Measurements from ENCODE around the gene MTRFR.

MTRFR gene

DNA sequence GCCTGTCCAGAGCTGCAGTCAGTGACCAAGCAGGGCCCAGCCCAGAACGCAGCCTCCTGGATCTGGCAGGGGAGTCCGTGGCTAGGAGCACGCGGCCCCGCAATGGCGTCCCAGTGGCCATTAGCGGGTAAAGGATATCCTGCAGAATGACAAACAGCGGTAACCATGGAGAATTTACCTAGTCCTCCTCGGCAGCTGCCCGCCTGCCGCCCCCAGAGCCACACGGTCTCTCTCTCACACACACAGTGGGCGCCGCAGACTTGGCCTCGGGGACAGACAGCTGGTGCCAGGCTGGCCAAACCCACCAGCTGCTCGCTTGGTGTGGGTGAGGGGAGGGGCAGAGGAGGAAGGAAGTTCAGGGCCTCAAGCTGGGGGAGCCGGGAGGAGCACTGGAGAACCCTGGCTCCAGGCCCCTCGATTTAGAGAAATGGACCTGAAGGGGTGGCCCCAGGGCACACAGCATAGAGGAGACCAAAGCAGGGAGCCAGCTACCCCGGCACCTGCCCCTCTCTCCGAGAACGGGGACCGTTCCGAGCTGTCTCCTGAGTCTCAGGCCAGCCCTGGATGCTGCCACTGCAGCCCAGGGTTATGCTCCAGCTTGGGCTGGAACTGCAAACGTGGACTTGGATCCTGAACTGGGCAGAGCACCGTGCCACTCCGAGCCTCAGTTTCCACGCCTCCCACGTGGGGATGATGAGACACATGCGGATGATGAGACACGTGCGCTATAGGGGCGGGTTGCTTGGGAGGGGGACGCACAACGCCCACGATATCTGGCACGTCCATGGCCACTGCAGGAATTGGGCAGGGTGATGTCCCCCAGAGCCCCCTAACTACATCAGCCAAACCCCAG is 35.0 kb downstream of the MTRFR start:
- no peak overlapping the region for H3K4me3 ChIP-seq (ENCODE audit: low read depth, low read length)
- peaks cover 23% of the 10 kb centered on the region for H3K36me3 ChIP-seq
- no peak for TF ChIP-seq CTCF (IDR thresholded peaks at IDR 0.05; ENCODE audit: low read depth, low read length)
- H3K27me3 ChIP-seq (ENCODE audit: insufficient read depth, low read depth, severe bottlenecking), result no peaks in the 10 kb centered on the region
- no peak for DNase-seq
- H3K9me3 ChIP-seq (ENCODE audit: severe bottlenecking), result no peaks in the 10 kb centered on the region
- peak overlapping the region; percentile 85 for H3K27ac ChIP-seq

DNA sequence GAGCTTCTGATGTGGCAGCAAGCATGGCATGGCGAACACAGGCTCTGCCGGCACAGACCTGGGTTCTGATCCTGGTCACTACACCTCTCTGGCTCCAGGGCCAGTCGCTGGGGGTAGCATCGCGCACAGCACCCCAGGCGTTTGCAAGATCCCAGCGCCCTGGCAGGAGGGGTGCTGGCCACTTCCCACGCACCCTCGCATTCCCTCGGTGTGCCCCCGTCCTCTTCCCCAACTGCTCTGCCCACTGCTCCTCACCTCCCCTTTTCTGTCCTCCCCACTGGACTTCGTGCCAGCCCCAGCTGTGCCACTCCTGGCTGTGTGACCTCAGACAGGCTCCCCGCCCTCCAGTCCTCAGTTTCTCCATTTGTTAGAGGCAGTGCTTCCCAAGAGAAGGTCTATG is 35.6 kb downstream of the MTRFR start:
- H3K9me3 ChIP-seq (ENCODE audit: severe bottlenecking), result no peaks in the 10 kb centered on the region
- no peaks in the 10 kb centered on the region for H3K27me3 ChIP-seq (ENCODE audit: insufficient read depth, low read depth, severe bottlenecking)
- no peak for TF ChIP-seq CTCF (IDR thresholded peaks at IDR 0.05; ENCODE audit: low read depth, low read length)
- H3K4me3 ChIP-seq (ENCODE audit: low read depth, low read length), result no peak overlapping the region
- H3K36me3 ChIP-seq, result peaks cover 16% of the 10 kb centered on the region
- no peak for DNase-seq
- H3K27ac ChIP-seq, result peak overlapping the region; percentile 85

DNA sequence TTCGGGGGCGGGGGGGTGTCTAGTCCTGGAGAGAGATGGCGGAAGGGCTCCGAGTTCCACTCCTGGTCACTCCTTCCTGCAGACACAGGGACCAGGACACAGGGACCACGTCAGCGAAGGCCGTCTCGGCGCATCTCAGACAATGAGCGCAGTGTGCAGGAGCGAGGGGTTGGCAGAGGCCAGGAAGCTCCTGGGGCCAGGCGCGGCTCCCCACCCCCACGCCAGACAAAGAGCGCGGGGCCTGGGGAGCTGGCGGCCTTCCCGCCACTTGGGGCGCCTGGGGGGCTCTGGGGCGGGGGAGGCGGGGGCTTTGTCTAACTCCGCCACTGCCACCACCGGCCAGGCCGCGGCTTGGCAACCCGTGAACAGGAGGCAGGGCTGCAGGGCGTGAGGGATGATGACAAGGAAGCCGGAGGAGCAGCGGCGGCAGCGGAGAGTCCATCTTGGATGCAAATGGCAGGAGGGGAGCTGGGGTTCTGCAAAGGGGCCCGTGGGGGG is 36.2 kb downstream of the MTRFR start:
- H3K27ac ChIP-seq, result peak overlapping the region; percentile 85
- TF ChIP-seq CTCF (IDR thresholded peaks at IDR 0.05; ENCODE audit: low read depth, low read length), result no peak
- peak; percentile 90 for DNase-seq
- H3K36me3 ChIP-seq, result peaks cover 13% of the 10 kb centered on the region
- H3K27me3 ChIP-seq (ENCODE audit: insufficient read depth, low read depth, severe bottlenecking), result no peaks in the 10 kb centered on the region
- no peaks in the 10 kb centered on the region for H3K9me3 ChIP-seq (ENCODE audit: severe bottlenecking)
- H3K4me3 ChIP-seq (ENCODE audit: low read depth, low read length), result peak overlapping the region; percentile 81

- Histone ChIP-seq H3K4me3 (ENCODE audit: low read depth, low read length) (peak overlapping the region; percentile 81), H3K9me3 (ENCODE audit: severe bottlenecking) (no peaks in the 10 kb centered on the region), H3K27ac (peak overlapping the region; percentile 85), H3K36me3 (peaks cover 8% of the 10 kb centered on the region), H3K27me3 (ENCODE audit: insufficient read depth, low read depth, severe bottlenecking) (no peaks in the 10 kb centered on the region)
- no peak for DNase-seq
- TF ChIP-seq CTCF (IDR thresholded peaks at IDR 0.05; ENCODE audit: low read depth, low read length), result no peak
These were observed 36.6 kb downstream of the MTRFR start for GRCh38 chr12:123269896-123270213.

DNA sequence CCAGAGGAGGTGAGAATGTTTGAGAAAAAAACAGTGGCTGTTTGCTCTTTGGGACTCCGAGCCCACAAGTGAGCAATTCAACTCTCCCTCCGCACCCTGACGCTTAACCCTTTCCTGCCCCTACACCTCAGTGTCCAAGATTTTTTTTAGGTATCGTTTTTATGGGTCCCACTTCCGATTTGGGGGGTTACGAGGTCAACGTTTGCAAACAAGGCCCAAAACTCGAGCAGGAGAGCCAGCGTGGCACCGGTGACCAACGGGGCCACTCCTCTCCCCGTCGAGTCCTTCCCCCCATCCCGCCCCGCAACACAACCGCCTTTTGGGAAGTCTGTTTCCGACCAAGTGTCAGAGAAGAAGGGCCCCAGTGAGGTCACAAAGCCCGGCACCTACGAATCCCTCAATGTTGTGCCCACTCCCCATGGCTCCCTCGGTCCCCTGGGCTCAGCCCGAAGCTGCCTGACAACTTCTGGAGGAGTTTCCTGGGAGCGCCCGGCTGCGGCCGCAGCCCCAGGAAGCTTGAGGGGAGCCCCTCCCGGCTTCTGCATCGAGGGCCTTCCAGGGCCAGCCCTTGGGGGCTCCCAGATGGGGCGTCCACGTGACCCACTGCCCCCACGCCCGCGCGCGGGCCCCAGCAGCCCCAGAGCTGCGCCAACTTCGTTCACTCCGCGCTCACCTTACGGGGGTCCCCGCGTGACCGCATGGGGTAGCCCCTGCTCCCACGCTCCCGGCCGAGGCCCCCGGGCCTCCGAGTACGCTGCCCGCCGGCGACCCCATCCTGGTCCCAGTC is 37.2 kb downstream of the MTRFR start:
- Histone ChIP-seq H3K36me3 (peaks cover 5% of the 10 kb centered on the region), H3K9me3 (ENCODE audit: severe bottlenecking) (no peaks in the 10 kb centered on the region), H3K4me3 (ENCODE audit: low read depth, low read length) (peak overlapping the region; percentile 81), H3K27me3 (ENCODE audit: insufficient read depth, low read depth, severe bottlenecking) (no peaks in the 10 kb centered on the region), H3K27ac (peak overlapping the region; percentile 85)
- TF ChIP-seq CTCF (IDR thresholded peaks at IDR 0.05; ENCODE audit: low read depth, low read length), result no peak
- DNase-seq, result no peak
